GM20000 (cell line): ENCODE results near the gene SYNGR1.

ENCODE experiments used
- DNase-seq: peaks from one replicate; pipeline ENCODE4 v3.0.0; 2012; ENCODE audit warnings: low spot score
- CTCF ChIP-seq: IDR thresholded peaks from 2 replicates; pipeline ENCODE4 v1.5.1; 2012; ENCODE audit warnings: mild to moderate bottlenecking, control low read depth; ENCODE audit errors: extremely low read depth, missing control alignments

SYNGR1 gene

GRCh38 chr22:39430576-39431150, 80.9 kb downstream of the SYNGR1 start:
- DNase-seq = no peak
- TF ChIP-seq CTCF = no peak

- no peak for TF ChIP-seq CTCF
- DNase-seq = no peak
Observed at GRCh38 chr22:39431216-39431801, 81.5 kb downstream of the SYNGR1 start.

- no peak for TF ChIP-seq CTCF
- no peak for DNase-seq
Observed at GRCh38 chr22:39431821-39432251, 82.0 kb downstream of the SYNGR1 start.

- TF ChIP-seq CTCF = no peak
- DNase-seq = no peak
Observed at GRCh38 chr22:39432361-39432811, 82.6 kb downstream of the SYNGR1 start.

GRCh38 chr22:39433476-39434242, 83.9 kb downstream of the SYNGR1 start:
- DNase-seq = no peak
- no peak for TF ChIP-seq CTCF

- DNase-seq = no peak
- no peak for TF ChIP-seq CTCF
Observed at GRCh38 chr22:39434243-39434653, 84.5 kb downstream of the SYNGR1 start.

- no peak for TF ChIP-seq CTCF
- DNase-seq = no peak
Observed at GRCh38 chr22:39434721-39435120, 84.9 kb downstream of the SYNGR1 start.
